Right lobe of liver (tissue), 4 donors: Measurements from ENCODE around the gene MRPS31.
A peak's percentile ranks its signal among the peaks of the same experiment; 100 is the strongest.

ENCODE experiments used
- POLR2A ChIP-seq: fragments of 450-650 bp; IDR thresholded peaks from one replicate; pipeline ENCODE4 v1.6.1; 2017; ENCODE audit warnings: antibody characterized with exemption, mild to moderate bottlenecking
- TF ChIP-seq, protein P1 (sequence below), 4 donors: fragments of 200-600 bp in 3 of 4; fragments of 450-650 bp in 1 of 4; IDR thresholded peaks; one replicate each; pipeline versions ENCODE4 v1.5.1 to v1.8.0; 2016 to 2022; ENCODE audit warnings: antibody characterized with exemption in 4 of 4, mild to moderate bottlenecking in 2 of 4
- donor health status: DM: no; HTN: no; CAD: no.
- donor health status: DM: no; HTN: no; CAD: no.
- donor health status: DM: no; HTN: yes; CAD: no.

DNA sequence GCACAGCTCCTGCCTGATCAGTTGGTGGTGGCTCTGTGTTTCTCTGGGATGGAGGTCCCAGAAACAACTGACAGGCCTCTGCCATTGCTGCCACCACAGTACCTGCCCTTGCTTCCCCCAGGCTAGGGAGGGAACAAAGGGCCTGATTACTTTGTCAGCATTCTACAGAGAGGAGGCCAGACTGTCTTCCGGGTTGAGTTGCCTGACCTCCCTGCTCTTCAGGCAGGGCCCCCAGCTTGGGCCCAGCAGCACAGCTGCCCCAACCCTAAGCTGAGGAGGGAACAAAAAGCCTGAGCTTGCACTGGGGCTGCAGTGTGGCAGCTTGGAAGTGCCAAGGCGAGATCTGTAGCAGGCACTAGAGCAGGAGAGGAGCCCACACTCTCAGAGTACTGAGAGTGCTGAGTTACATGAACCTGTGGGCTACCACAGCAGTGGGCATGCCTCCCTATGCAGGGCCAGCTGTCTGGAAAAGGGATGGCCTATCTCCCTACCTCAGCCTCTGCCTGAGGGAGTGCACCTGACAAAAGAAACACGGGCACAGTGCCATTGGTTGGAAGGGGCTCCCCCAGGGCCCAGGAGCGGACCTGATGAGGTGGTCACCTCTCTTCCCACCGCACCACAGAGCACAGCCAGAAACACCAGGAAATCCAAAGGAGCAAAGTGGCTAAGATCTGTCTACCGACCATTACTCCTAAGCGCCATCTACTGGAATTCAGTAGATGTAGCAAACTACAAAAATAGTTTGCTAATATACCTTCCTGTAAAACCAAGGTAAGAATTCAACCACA lies 42.9 kb upstream of the MRPS31 start:
- TF ChIP-seq, protein P1, sequence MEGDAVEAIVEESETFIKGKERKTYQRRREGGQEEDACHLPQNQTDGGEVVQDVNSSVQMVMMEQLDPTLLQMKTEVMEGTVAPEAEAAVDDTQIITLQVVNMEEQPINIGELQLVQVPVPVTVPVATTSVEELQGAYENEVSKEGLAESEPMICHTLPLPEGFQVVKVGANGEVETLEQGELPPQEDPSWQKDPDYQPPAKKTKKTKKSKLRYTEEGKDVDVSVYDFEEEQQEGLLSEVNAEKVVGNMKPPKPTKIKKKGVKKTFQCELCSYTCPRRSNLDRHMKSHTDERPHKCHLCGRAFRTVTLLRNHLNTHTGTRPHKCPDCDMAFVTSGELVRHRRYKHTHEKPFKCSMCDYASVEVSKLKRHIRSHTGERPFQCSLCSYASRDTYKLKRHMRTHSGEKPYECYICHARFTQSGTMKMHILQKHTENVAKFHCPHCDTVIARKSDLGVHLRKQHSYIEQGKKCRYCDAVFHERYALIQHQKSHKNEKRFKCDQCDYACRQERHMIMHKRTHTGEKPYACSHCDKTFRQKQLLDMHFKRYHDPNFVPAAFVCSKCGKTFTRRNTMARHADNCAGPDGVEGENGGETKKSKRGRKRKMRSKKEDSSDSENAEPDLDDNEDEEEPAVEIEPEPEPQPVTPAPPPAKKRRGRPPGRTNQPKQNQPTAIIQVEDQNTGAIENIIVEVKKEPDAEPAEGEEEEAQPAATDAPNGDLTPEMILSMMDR (IDR thresholded peaks at IDR 0.05) = peak; percentile 44 to 58 (median 52)
- TF ChIP-seq POLR2A = no peak
